ENCODE data around the gene ADD3.
"Not testable (repeated sequence)": the region's sequence is repeated elsewhere in the genome, so short reads cannot be mapped to it uniquely, and the experiment has no call there.

The ADD3 gene

GRCh38 chr10:110032801-110033700 is 25.3 kb downstream of the ADD3 start:
- no peak for DNase-seq (ENCODE audit: low read depth in 4 of 4, low spot score in 1 of 4)

GRCh38 chr10:110033701-110034235 is 26.0 kb downstream of the ADD3 start:
- no peak for DNase-seq (ENCODE audit: low read depth in 4 of 4, low spot score in 1 of 4)

GRCh38 chr10:110034596-110034995 is 26.8 kb downstream of the ADD3 start:
- DNase-seq (ENCODE audit: low read depth in 4 of 4, low spot score in 1 of 4): no peak

- DNase-seq (ENCODE audit: low read depth in 4 of 4, low spot score in 1 of 4): no peak
Observed at GRCh38 chr10:110035070-110035921, 27.5 kb downstream of the ADD3 start.

GRCh38 chr10:110036640-110037039 is 28.9 kb downstream of the ADD3 start:
- DNase-seq (ENCODE audit: low read depth in 4 of 4, low spot score in 1 of 4): no peak

- DNase-seq (ENCODE audit: low read depth in 4 of 4, low spot score in 1 of 4): no peak
Observed at GRCh38 chr10:110039254-110039653, 31.5 kb downstream of the ADD3 start.

- DNase-seq (ENCODE audit: low read depth in 4 of 4, low spot score in 1 of 4): no peak
Observed at GRCh38 chr10:110040108-110040507, 32.3 kb downstream of the ADD3 start.

GRCh38 chr10:110040767-110041478 is 33.1 kb downstream of the ADD3 start:
- no peak for DNase-seq (ENCODE audit: low read depth in 4 of 4, low spot score in 1 of 4)

GRCh38 chr10:110041479-110041829 is 33.7 kb downstream of the ADD3 start:
- DNase-seq (ENCODE audit: low read depth in 4 of 4, low spot score in 1 of 4): no peak

GRCh38 chr10:110042181-110042580 is 34.4 kb downstream of the ADD3 start:
- no peak for DNase-seq (ENCODE audit: low read depth in 4 of 4, low spot score in 1 of 4)

- DNase-seq (ENCODE audit: low read depth in 4 of 4, low spot score in 1 of 4): no peak
Observed at GRCh38 chr10:110042891-110043290, 35.1 kb downstream of the ADD3 start.

GRCh38 chr10:110044681-110045080 is 36.9 kb downstream of the ADD3 start:
- DNase-seq (ENCODE audit: low read depth in 4 of 4, low spot score in 1 of 4): no peak

- no peak for DNase-seq (ENCODE audit: low read depth in 4 of 4, low spot score in 1 of 4)
Observed at GRCh38 chr10:110045772-110046171, 38.0 kb downstream of the ADD3 start.

- DNase-seq (ENCODE audit: low read depth in 4 of 4, low spot score in 1 of 4): not testable (repeated sequence)
Observed at GRCh38 chr10:110048145-110048544, 40.4 kb downstream of the ADD3 start.

GRCh38 chr10:110048781-110049180 is 41.0 kb downstream of the ADD3 start:
- no peak for DNase-seq (ENCODE audit: low read depth in 4 of 4, low spot score in 1 of 4)

GRCh38 chr10:110049889-110050591 is 42.3 kb downstream of the ADD3 start:
- DNase-seq (ENCODE audit: low read depth in 4 of 4, low spot score in 1 of 4): not testable (repeated sequence)

- DNase-seq (ENCODE audit: low read depth in 4 of 4, low spot score in 1 of 4): no peak
Observed at GRCh38 chr10:110051487-110051886, 43.7 kb downstream of the ADD3 start.

- DNase-seq (ENCODE audit: low read depth in 4 of 4, low spot score in 1 of 4): no peak
Observed at GRCh38 chr10:110052916-110053315, 45.1 kb downstream of the ADD3 start.

GRCh38 chr10:110056822-110057221 is 49.0 kb downstream of the ADD3 start:
- DNase-seq (ENCODE audit: low read depth in 4 of 4, low spot score in 1 of 4): no peak

- DNase-seq (ENCODE audit: low read depth in 4 of 4, low spot score in 1 of 4): no peak
Observed at GRCh38 chr10:110057456-110057855, 49.7 kb downstream of the ADD3 start.

- DNase-seq (ENCODE audit: low read depth in 4 of 4, low spot score in 1 of 4): no peak
Observed at GRCh38 chr10:110058212-110058611, 50.4 kb downstream of the ADD3 start.
